ENCODE results near the gene KRTCAP2. TPM values are rescaled to one million over a fixed set of nuclear protein-coding genes. Genes with fewer than 3 reads are reported as not detected.

The KRTCAP2 gene
- total RNA-seq, 6 experiments from 2014 or later = 231 to 351 (median 285) TPM

DNA sequence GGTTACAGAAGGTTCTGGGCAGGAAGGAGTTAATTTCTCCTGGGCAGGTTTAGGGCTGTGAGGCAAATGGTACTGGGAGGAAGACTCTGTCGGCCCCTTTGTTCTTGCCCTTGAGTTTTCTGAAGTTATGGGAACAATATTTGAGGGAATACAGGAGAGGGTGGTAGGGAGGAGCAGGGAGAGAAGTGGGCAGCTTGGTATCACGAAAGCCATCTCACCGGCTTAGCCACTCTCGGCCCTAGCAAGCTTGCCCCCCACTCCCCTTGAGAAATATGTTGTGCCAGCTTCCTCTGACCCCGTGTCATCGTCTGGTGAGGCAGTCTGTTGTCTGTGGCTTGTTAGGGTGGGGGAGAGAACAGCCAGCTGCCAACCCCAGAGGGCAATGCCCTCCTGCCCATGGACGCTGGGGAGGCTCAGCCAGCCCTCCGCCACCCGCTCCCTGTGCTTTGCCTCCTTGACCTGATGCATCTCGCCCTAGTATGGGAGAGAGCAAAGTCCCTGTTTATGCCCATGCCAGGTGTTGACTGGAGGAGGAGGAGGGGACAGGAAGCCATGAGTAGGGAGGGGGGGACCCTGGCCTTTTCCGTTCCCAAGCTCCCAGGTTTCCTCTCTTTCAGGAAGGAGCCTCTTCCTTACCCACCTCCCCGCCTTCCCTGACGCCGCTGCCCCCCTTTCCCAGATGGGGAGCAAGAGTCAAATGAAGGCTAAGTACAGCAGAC, 44.2 kb downstream of the KRTCAP2 start:
- peaks cover 44% of the 10 kb centered on the region for H3K27me3 Mint-ChIP-seq (ENCODE audit: insufficient read depth)
- no peak overlapping the region for H3K27ac Mint-ChIP-seq
- no peak for DNase-seq
- TF ChIP-seq, protein P1, sequence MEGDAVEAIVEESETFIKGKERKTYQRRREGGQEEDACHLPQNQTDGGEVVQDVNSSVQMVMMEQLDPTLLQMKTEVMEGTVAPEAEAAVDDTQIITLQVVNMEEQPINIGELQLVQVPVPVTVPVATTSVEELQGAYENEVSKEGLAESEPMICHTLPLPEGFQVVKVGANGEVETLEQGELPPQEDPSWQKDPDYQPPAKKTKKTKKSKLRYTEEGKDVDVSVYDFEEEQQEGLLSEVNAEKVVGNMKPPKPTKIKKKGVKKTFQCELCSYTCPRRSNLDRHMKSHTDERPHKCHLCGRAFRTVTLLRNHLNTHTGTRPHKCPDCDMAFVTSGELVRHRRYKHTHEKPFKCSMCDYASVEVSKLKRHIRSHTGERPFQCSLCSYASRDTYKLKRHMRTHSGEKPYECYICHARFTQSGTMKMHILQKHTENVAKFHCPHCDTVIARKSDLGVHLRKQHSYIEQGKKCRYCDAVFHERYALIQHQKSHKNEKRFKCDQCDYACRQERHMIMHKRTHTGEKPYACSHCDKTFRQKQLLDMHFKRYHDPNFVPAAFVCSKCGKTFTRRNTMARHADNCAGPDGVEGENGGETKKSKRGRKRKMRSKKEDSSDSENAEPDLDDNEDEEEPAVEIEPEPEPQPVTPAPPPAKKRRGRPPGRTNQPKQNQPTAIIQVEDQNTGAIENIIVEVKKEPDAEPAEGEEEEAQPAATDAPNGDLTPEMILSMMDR (IDR thresholded peaks at IDR 0.05) = no peak
- H3K4me1 Mint-ChIP-seq (ENCODE audit: low read depth) = peaks cover 34% of the 10 kb centered on the region
- no peak overlapping the region for H3K4me3 Mint-ChIP-seq
- H3K9me3 Mint-ChIP-seq = no peaks in the 10 kb centered on the region
- no peaks in the 10 kb centered on the region for H3K36me3 Mint-ChIP-seq (ENCODE audit: low read depth)

DNA sequence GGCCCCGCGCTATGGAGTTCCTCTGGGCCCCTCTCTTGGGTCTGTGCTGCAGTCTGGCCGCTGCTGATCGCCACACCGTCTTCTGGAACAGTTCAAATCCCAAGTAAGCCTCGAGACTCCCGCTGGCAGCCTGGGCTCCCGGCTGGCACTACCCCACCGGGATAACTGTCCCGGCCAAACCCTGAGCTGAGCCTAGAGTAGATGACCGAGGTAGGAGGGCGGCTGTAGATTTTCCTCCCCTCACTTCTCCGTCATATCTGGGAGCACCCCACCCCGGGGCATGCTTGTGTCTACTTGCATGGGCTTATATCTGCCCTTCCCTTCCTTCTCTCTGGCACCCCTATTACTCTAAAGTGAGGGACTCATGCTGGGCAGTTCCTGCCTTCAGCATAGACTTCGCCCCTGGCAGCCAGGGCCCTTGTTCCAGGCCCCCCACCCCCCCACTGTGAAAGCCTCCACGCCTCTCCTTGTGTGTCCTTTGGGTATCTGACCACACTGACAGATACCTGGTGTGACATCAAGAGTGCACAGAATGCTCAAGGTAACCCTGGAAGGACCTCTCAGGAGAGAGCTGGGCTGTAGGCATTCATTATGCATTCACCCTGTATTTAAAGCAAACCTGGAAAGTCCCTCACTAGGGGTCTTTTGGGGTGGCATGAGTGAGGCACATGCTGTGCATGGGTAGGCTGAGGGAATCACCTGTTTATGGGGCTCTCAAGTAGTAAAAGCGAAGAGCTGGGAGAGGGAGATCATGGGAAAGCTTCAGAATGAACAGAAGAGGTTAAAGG, 44.9 kb downstream of the KRTCAP2 start:
- no peak for DNase-seq
- H3K9me3 Mint-ChIP-seq = no peaks in the 10 kb centered on the region
- peak overlapping the region; percentile 47 for H3K4me3 Mint-ChIP-seq
- H3K36me3 Mint-ChIP-seq (ENCODE audit: low read depth) = no peaks in the 10 kb centered on the region
- TF ChIP-seq, protein P1 (IDR thresholded peaks at IDR 0.05) = no peak
- peaks cover 51% of the 10 kb centered on the region for H3K27me3 Mint-ChIP-seq (ENCODE audit: insufficient read depth)
- peaks cover 34% of the 10 kb centered on the region for H3K4me1 Mint-ChIP-seq (ENCODE audit: low read depth)
- H3K27ac Mint-ChIP-seq = no peak overlapping the region

DNA sequence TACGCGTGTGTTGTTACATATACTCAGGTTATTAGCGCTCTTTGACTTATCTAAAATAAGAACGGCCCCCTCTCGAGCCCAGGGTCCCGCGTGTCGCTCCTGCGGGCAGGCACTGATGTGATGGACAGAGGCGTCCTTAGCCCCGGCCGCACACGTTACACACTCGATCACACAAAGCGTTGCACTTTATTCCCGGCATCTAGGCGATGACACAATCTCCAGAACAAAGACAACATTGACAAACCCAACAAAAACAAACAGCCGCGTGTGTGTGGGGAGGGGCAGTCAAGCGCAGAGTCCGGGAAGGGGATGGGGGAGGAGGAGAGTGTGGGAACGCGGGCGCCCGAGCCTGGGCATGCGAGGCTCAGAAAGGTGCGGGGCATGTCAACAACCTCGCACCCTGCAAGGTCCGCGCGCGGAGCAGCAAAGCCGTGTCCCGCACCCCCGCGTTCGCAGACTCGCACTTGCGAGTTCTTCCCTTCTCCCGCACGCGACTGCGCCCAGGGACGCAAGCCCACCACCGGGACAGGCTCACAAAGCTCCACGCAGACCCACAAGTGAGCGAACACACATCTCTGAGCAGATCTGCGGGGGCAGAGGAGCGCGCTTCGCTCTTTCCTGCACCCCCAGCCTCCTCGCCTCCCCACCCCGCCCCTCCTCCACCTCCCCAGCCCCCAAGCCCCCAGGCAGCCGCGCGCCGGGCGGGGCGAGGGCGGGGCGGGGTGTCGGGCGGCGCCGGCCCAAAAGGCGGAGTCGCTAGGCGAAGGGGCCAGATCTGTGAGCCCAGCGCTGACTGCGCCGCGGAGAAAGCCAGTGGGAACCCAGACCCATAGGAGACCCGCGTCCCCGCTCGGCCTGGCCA, 45.8 kb downstream of the KRTCAP2 start, which contains the start of gene EFNA1:
EFNA1 (plus strand) TSS at position 772 of the 862 bp plus-strand sequence. CDS start 102 bp downstream, outside the sequence.
- Mint-ChIP-seq H3K4me1 (ENCODE audit: low read depth) (peaks cover 34% of the 10 kb centered on the region), H3K9me3 (no peaks in the 10 kb centered on the region), H3K4me3 (peak within 1 kb of the TSS; percentile 66), H3K27me3 (ENCODE audit: insufficient read depth) (peaks cover 54% of the 10 kb centered on the region), H3K27ac (no peak within 1 kb of the TSS), H3K36me3 (ENCODE audit: low read depth) (no peaks in the 10 kb centered on the region)
- DNase-seq = no peak
- TF ChIP-seq, protein P1 (IDR thresholded peaks at IDR 0.05) = no peak

- no peak overlapping the region for H3K27ac Mint-ChIP-seq
- H3K4me1 Mint-ChIP-seq (ENCODE audit: low read depth) = peaks cover 34% of the 10 kb centered on the region
These were observed 46.5 kb downstream of the KRTCAP2 start for GRCh38 chr1:155126556-155127104.

More at GRCh38 chr1:155126556-155127104, 46.5 kb downstream of the KRTCAP2 start:
- no peak for DNase-seq
- Mint-ChIP-seq H3K36me3 (ENCODE audit: low read depth) (no peaks in the 10 kb centered on the region), H3K9me3 (no peaks in the 10 kb centered on the region), H3K4me3 (peak overlapping the region; percentile 66), H3K27me3 (ENCODE audit: insufficient read depth) (peaks cover 54% of the 10 kb centered on the region)
- TF ChIP-seq, protein P1 (IDR thresholded peaks at IDR 0.05) = no peak

Measured in HFFc6 (cell line).